GM23248 (cell line): ENCODE measurements around the gene PTPRN2. TPM values are rescaled to one million over a fixed set of nuclear protein-coding genes. Genes with fewer than 3 reads are reported as not detected.

ENCODE experiments used
- DNase-seq: peaks from one replicate; pipeline ENCODE4 v3.0.0-alpha.2; 2015
- H2AFZ ChIP-seq: fragments of 200-600 bp; sonication (generic); 2 replicates; pipeline ENCODE4 v1.6.1; 2016; ENCODE audit warnings: antibody characterized with exemption
- H3F3A ChIP-seq: fragments of 200-600 bp; sonication (generic); 2 replicates; pipeline ENCODE4 v1.6.1; 2016; ENCODE audit warnings: mild to moderate bottlenecking, antibody characterized with exemption, mixed run types; ENCODE audit not compliant: insufficient read depth
- H3K27ac ChIP-seq: fragments of 200-600 bp; sonication (generic); 2 replicates; pipeline ENCODE4 v1.5.1; 2016; ENCODE audit warnings: mild to moderate bottlenecking
- H3K27me3 ChIP-seq: fragments of 200-600 bp; sonication (generic); replicated peaks from 2 replicates; pipeline ENCODE4 v1.6.1; 2016; ENCODE audit warnings: mild to moderate bottlenecking; ENCODE audit not compliant: insufficient read depth
- H3K36me3 ChIP-seq: fragments of 200-600 bp; sonication (generic); 2 replicates; pipeline ENCODE4 v1.6.1; 2016; ENCODE audit warnings: low read depth, mild to moderate bottlenecking
- H3K4me1 ChIP-seq: fragments of 200-600 bp; sonication (generic); 2 replicates; pipeline ENCODE4 v1.6.1; 2016; ENCODE audit warnings: mild to moderate bottlenecking; ENCODE audit not compliant: insufficient read depth
- H3K4me2 ChIP-seq: fragments of 200-600 bp; sonication (generic); one replicate; pipeline ENCODE4 v1.6.1; 2016; ENCODE audit warnings: mild to moderate bottlenecking; ENCODE audit not compliant: unreplicated experiment
- H3K4me3 ChIP-seq: fragments of 200-600 bp; sonication (generic); 2 replicates; pipeline ENCODE4 v1.5.1; 2016; ENCODE audit warnings: mild to moderate bottlenecking
- H3K79me2 ChIP-seq: fragments of 200-600 bp; sonication (generic); 2 replicates; pipeline ENCODE4 v1.6.1; 2016; ENCODE audit warnings: mild to moderate bottlenecking; ENCODE audit not compliant: insufficient read depth
- H3K9ac ChIP-seq: fragments of 200-600 bp; sonication (generic); 2 replicates; pipeline ENCODE4 v1.6.1; 2016; ENCODE audit warnings: mild to moderate bottlenecking
- H3K9me2 ChIP-seq: fragments of 200-600 bp; sonication (generic); 2 replicates; pipeline ENCODE4 v1.6.1; 2016; ENCODE audit warnings: mixed run types, mild to moderate bottlenecking, moderate library complexity; ENCODE audit not compliant: insufficient read depth
- H3K9me3 ChIP-seq: fragments of 200-600 bp; sonication (generic); one replicate; pipeline ENCODE4 v1.6.1; 2017; ENCODE audit warnings: low read depth
- H4K20me1 ChIP-seq: fragments of 200-600 bp; sonication (generic); 2 replicates; pipeline ENCODE4 v1.6.0; 2016; ENCODE audit not compliant: insufficient read depth
- EZH2 ChIP-seq: fragments of 200-600 bp; sonication (generic); IDR thresholded peaks from 2 replicates; pipeline ENCODE4 v1.6.1; 2018; ENCODE audit warnings: antibody characterized with exemption, mild to moderate bottlenecking; ENCODE audit not compliant: insufficient read depth, poor library complexity, severe bottlenecking
- EZH2phosphoT487 ChIP-seq: fragments of 200-600 bp; sonication (generic); IDR thresholded peaks from 2 replicates; pipeline ENCODE4 v1.6.1; 2018; ENCODE audit warnings: antibody characterized with exemption, moderate library complexity, mild to moderate bottlenecking, low read depth; ENCODE audit not compliant: insufficient read depth
- WGBS, 2 experiments: methylation state at CpG; one replicate each; pipeline ENCODE4 v1.1.6; 2015 to 2017; ENCODE audit warnings: low lambda C conversion rate in 2 of 2, low coverage in 1 of 2; ENCODE audit errors: missing lambda C conversion rate in 2 of 2; 5-methylcytosine and 5-hydroxymethylcytosine counted together
- in situ Hi-C: fragments of 300-500 bp; cut with MboI; formaldehyde crosslinking; loops from 2 replicates; pipeline ENCODE4 v1.15.0; 2020
- polyA plus RNA-seq: library from polyadenylated mRNA; unstranded; fragments of >200 nt; fragmentation: Nextera tagmentation; extraction: Ambion mirVana; gene quantifications from 2 replicates; pipeline ENCODE4 v1.2.1, GENCODE V29; 2016
- total RNA-seq: library from RNA; depleted of rRNA; stranded (reverse); fragments of >200 nt; shearing (Covaris generic); gene quantifications from 2 replicates; pipeline ENCODE4 v1.2.3, GENCODE V29; 2014

Gene PTPRN2
- total and polyA plus RNA-seq, 2 experiments from 2014 or later = 0.13 TPM; not detected in 1

GRCh38 chr7:158285383-158285770 lies 302.2 kb downstream of the PTPRN2 start:
- no peak for DNase-seq
- Histone ChIP-seq H3K36me3 (no peaks in the 10 kb centered on the region), H3K9me3 (peaks cover 5% of the 10 kb centered on the region), H3K27ac (no peak overlapping the region), H3K9me2 (no peaks in the 10 kb centered on the region), H3K4me3 (no peak overlapping the region), H3F3A (no peaks in the 10 kb centered on the region), H3K27me3 (no peaks in the 10 kb centered on the region), H3K9ac (no peak overlapping the region), H3K4me2 (no peak overlapping the region), H3K79me2 (no peaks in the 10 kb centered on the region), H2AFZ (no peak overlapping the region), H3K4me1 (no peaks in the 10 kb centered on the region), H4K20me1 (no peaks in the 10 kb centered on the region)
- WGBS, 2 experiments = 24 to 41% methylated on average over 9 of the region's 9 CpGs
- in situ Hi-C loops = no loop called here
- TF ChIP-seq EZH2phosphoT487 = no peak
- TF ChIP-seq EZH2 = no peak

GRCh38 chr7:158284617-158285382 lies 302.8 kb downstream of the PTPRN2 start:
- H3K79me2 ChIP-seq = no peaks in the 10 kb centered on the region
- H4K20me1 ChIP-seq = no peaks in the 10 kb centered on the region
- no peaks in the 10 kb centered on the region for H3F3A ChIP-seq
- no peaks in the 10 kb centered on the region for H3K9me2 ChIP-seq
- H3K27ac ChIP-seq = no peak overlapping the region
- no peaks in the 10 kb centered on the region for H3K4me1 ChIP-seq
- no peaks in the 10 kb centered on the region for H3K36me3 ChIP-seq
- H3K9ac ChIP-seq = no peak overlapping the region
- no peaks in the 10 kb centered on the region for H3K27me3 ChIP-seq
- no peak overlapping the region for H3K4me3 ChIP-seq
- TF ChIP-seq EZH2 (no peak), EZH2phosphoT487 (no peak)
- 29 to 31% methylated on average over 18 of the region's 18 CpGs for WGBS, 2 experiments
- in situ Hi-C loops = no loop called here
- no peak for DNase-seq
- H2AFZ ChIP-seq = no peak overlapping the region
- H3K9me3 ChIP-seq = peaks cover 5% of the 10 kb centered on the region
- no peak overlapping the region for H3K4me2 ChIP-seq

- no peak overlapping the region for H3K4me3 ChIP-seq
- H3K27me3 ChIP-seq = no peaks in the 10 kb centered on the region
- peaks cover 3% of the 10 kb centered on the region for H3K9me3 ChIP-seq
- H3K9me2 ChIP-seq = no peaks in the 10 kb centered on the region
- H3K9ac ChIP-seq = no peak overlapping the region
- no peak overlapping the region for H3K4me2 ChIP-seq
- H4K20me1 ChIP-seq = no peaks in the 10 kb centered on the region
- TF ChIP-seq EZH2 = no peak
- TF ChIP-seq EZH2phosphoT487 = no peak
- no peak for DNase-seq
- in situ Hi-C loops = no loop called here
- H3K4me1 ChIP-seq = no peaks in the 10 kb centered on the region
- no peak overlapping the region for H3K27ac ChIP-seq
- WGBS, 2 experiments = 43 to 47% methylated on average over 6 of the region's 6 CpGs
- H3K79me2 ChIP-seq = no peaks in the 10 kb centered on the region
- H2AFZ ChIP-seq = no peak overlapping the region
- H3F3A ChIP-seq = no peaks in the 10 kb centered on the region
- H3K36me3 ChIP-seq = no peaks in the 10 kb centered on the region
These were observed 303.5 kb downstream of the PTPRN2 start for GRCh38 chr7:158284121-158284520.

DNA sequence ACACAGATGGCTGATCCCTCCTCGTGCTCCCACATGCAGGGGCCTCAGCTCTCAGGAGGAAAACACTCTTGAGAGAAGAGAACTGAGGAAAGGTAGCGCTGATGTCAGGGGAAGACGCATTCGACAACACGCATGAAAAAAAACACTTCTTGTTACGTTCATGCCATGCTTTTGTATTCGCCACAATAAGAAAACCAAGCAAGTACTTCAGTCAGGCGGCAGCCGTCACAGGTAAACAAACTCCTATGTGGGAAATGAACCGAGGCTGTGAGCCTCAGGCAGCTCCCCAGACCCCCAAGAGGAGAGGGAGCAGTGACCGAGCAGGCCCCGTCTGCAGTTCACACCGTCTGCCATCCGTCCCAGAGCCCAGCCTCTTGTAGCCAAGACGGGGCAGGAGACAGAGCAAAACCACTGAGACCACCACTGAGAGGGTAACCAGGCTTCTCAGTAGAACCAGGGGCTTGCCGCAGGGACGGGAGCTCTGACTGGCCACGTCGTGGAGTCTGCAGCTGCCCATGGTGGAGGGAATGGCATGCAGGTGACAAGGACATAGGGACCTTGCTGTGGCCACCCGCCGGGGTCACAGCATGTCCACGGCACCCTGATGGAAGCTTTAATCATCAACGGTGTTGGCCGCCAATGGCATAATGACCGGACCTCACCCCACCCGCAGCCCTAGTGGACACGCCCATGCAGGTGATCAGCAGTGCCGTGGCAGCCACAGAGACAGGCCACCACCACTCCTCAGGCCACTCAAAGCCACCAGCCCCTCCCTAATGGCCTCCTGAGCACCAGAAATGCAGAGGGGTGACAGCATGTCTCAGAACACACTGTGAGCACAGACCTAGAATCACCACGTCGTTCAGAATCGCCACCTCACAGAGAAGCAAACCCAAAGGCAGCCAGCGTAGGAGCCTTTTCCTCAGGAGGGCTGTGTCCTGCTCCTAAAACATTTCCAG lies 304.3 kb downstream of the PTPRN2 start:
- Histone ChIP-seq H3K4me2 (no peak overlapping the region), H2AFZ (no peak overlapping the region), H3K9ac (no peak overlapping the region), H3K9me2 (no peaks in the 10 kb centered on the region), H3K79me2 (no peaks in the 10 kb centered on the region), H3K4me3 (no peak overlapping the region), H4K20me1 (no peaks in the 10 kb centered on the region), H3K9me3 (no peaks in the 10 kb centered on the region), H3F3A (no peaks in the 10 kb centered on the region), H3K4me1 (no peaks in the 10 kb centered on the region), H3K27ac (no peak overlapping the region), H3K36me3 (no peaks in the 10 kb centered on the region), H3K27me3 (no peaks in the 10 kb centered on the region)
- TF ChIP-seq EZH2phosphoT487 = no peak
- TF ChIP-seq EZH2 = no peak
- no peak for DNase-seq
- in situ Hi-C loops = no loop called here
- WGBS, 2 experiments = 46 to 50% methylated on average over 29 to 32 of the region's 32 CpGs
